CD4-positive, alpha-beta T cell treated with Interleukin-1 beta for 1 hour (primary cell): ENCODE results near the gene NTN3.
"Not testable (repeated sequence)": the region's sequence is repeated elsewhere in the genome, so short reads cannot be mapped to it uniquely, and the experiment has no call there.

Experiments
- DNase-seq, 2 donors: peaks; one replicate each; pipeline ENCODE4 v3.0.0-alpha.2; 2020 to 2022

NTN3 gene

DNA sequence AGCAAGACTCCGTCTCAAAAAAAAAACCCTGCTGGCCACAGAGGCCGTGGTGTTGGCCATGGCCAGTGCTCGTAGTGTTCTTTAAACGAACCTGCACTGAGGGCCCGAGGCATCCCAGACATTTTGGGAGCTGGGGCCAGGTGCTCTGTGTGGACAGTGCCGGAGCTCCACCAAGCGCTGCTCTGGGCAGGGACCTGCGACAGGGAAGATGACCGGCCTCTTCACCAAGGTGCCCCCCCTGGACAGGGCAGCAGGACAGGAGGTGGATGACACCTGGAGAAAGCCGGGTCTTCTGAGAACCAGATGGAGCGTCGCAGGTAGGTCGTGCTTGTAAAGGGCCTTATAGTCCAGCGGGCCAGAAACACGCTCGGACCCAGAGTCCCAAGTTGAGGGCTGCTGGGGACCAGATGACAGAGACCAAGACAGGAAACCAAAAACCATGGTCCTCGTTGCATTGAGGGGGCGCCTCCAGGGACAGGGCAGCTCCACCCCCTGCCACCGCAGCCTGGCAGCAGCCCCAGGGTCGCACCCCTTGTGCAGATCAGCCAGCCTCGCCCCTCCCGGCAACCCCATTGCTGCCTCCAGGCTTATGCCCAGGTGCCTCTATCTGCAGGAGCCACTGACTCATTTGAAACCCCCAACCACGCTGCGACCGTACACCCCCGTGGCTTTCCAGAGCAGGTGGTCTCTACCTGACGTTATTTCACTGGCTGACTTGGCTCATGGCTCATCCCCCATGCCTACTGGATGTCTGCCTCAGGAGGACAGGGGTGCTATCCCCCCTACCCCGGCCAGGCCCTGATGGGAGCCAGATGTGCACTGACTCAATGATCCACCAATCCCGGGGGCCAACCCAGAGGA, 4.2 kb upstream of the NTN3 start:
- DNase-seq: no peak

DNA sequence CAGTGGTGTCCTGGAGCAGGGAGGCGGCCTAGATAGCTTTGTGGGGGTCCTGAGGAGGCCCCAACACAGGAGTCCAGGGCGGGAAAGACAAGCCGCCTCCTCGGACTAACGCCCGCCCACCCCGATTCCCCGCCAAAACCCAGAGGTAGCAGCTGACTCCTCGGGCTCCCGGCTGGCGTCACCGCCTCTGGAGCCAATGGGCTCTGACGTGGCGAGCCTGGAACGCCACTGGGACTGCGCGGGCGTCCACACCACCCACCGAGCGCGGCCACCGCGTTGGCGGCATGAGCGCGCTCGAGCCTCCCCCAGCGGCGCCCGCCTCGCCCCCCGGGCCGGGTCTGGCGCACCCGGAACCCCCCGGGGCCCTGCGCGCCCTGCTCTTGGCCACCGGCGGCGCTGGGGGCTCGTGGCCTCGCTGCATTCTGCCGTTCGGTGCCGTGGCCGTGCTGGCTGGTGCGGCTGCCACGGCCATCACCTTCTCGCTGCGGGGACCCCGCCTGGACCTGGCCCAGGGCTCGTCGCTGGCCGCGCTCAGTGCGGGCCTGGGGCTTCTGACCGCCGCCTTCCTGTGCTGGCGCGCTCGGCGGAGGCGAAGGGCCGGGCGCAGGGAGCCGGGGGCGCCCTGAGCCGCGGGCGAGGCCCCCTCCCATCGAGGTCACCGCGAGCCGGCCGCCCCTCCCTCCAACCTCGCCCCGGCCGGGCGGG, 3.4 kb upstream of the NTN3 start:
- DNase-seq: no peak

- DNase-seq: no peak
These were observed 2.8 kb upstream of the NTN3 start for GRCh38 chr16:2468233-2468724.

- DNase-seq: peak in 1 of 2 donors; percentile 31
These were observed 2.2 kb upstream of the NTN3 start for GRCh38 chr16:2468725-2469398.

DNA sequence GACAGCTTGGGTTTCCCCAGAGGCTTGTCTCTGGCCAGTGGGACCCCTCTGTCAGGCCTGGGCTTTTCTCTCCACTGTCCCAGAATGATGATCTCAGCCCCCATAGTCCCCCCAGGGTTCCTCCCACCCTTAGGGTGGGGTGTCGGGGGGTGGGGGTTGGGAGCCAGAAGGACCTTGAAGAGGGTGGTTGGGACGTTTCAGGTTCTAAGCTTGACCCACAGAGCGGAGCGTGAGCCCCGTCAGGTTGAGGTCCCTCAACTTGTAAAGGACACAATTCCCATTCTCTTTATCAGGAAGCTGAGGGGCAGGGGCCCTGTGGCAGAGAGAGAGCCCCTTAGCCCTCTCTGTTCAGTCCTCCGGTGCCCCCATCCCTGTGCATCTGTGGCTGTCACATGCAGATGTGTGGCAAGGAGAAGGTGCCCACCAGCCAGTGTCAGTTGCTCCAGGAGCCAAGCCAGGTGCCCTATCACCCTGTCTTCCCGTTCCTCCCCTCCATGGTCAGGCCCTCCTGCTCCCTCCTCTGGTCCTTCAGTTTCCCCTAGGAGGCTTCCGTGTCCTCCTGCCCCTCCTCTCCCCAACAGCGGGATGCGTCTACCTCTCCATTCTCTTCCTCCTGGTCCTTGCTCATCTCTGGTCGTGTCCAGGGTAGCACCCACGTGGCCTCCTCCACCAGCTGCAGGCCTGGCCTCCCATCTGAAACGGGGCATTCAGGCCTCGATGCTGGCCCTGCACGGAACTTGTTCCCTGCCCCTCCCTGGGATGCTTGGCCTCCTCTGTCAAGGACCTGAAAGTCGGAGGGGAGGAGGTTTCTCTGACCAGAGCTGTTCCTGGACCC, 1.5 kb upstream of the NTN3 start:
- DNase-seq: no peak

DNA sequence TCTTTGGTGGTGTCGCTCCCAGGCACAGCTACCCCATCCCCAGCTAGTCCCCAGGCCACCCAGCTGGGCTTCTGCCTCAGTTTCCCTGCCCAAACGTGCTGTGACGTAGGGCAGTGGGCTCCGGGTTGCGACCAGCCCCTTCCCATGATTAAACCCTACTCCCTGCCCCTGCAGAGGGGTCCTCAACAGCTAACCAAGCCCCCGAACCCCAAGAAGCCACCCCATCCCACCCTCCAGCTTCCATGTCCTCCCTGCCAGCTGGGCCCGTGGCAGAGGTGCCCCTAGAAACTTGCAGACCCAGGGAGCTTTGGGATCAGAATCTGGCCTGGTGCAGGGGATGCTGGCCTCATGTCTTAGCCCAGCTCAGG, 879 bp upstream of the NTN3 start:
- no peak for DNase-seq

GRCh38 chr16:2470603-2471015, 488 bp upstream of the NTN3 start:
- no peak for DNase-seq

DNA sequence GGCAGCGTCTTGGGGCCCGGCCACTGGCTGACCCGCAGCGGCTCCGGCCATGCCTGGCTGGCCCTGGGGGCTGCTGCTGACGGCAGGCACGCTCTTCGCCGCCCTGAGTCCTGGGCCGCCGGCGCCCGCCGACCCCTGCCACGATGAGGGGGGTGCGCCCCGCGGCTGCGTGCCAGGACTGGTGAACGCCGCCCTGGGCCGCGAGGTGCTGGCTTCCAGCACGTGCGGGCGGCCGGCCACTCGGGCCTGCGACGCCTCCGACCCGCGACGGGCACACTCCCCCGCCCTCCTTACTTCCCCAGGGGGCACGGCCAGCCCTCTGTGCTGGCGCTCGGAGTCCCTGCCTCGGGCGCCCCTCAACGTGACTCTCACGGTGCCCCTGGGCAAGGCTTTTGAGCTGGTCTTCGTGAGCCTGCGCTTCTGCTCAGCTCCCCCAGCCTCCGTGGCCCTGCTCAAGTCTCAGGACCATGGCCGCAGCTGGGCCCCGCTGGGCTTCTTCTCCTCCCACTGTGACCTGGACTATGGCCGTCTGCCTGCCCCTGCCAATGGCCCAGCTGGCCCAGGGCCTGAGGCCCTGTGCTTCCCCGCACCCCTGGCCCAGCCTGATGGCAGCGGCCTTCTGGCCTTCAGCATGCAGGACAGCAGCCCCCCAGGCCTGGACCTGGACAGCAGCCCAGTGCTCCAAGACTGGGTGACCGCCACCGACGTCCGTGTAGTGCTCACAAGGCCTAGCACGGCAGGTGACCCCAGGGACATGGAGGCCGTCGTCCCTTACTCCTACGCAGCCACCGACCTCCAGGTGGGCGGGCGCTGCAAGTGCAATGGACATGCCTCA, 773 bp downstream of the NTN3 start:
- DNase-seq: no peak

- no peak for DNase-seq
These were observed 1.4 kb downstream of the NTN3 start for GRCh38 chr16:2472488-2472864.

DNA sequence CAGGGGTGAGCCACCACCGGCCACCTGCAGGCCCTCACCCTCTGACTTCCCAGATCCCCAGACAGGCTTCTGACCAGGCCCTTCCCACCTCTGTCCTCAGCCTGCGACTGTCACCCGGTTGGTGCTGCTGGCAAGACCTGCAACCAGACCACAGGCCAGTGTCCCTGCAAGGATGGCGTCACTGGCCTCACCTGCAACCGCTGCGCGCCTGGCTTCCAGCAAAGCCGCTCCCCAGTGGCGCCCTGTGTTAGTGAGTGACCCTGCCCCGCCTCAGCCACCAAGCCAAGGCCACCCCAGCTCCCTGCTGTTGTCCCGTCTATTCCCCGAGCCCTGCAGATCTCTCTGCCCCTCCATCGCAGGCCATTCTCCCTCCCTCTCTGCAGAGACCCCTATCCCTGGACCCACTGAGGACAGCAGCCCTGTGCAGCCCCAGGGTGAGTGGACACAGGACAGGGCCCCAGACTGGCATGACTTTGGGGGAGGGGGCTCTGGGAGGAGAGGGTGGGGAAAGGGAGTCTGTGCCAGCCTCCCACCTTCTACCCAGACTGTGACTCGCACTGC, 1.9 kb downstream of the NTN3 start:
- no peak for DNase-seq

- peak in 1 of 2 donors; percentile 38 for DNase-seq
These were observed 2.4 kb downstream of the NTN3 start for GRCh38 chr16:2473446-2473926.

DNA sequence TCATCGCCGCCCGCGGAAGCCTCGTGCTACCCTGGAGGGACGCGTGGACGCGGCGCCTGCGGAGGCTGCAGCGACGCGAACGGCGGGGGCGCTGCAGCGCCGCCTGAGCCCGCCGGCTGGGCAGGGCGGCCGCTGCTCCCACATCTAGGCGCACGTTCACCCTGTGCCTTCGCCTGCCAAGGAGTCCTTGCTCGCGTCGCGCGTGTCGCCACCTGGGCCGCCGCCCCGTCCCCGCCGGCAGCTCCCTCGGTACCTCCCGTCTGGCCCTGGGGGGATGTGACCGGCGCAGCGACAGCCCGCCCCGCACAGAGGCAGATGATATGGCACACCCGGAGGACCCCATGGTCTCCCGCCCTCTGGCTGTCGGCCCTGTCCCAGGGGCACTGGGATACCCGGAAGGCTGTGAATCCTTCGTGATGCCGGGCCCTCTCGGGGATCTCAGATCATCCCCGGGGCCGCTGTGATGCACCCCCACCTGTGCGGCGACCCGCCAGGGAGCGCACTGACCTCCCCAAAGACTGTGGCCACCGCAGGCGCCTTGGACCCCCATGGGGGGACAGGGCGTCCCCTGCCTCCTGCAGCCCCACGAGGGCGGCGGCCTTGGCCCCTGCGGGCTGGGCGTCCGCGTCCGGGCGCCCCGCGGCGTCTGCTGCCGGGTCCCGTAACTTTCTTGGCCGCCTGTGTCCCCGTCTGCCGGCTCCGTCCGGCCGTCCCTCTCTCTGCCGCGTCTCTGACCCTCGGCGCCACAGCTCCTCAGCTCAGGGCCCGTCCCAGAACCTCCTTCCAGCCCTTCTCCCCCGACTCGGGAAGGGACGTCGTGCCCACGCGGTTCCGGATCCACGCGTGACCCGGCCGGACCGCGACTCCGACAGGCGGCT, 3.1 kb downstream of the NTN3 start:
- peak; percentile 65 to 69 for DNase-seq

DNA sequence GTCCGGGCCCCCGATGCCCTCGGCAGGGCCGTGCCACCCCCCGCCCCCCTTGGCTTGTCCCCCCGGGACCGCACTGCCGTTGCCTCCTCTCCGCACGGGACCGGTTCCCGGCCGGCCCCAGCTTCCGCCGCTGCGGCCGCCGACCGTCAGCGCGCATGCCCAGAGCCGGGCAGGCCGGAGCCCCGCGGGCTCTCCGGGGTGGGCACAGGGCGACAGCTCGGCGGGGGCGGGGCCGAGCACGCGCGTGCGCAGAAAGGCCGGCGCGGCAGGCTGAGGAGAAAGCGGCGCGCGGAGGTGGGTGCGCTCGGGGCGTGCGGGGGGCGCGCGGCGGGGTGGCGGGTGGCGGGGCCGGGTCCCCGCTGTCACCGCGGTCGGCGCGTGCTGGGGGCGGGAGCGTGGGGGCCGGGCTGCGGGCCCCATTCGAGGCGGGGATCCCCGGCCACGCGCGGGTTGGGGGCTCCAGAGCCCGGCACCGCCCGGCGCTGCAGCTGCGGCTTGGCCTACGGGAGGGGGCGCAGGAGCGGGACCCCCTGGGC, 3.8 kb downstream of the NTN3 start, which contains the start of gene TBC1D24:
TBC1D24 (plus strand) TSS at position 251 of the 536 bp plus-strand sequence. CDS start 21,022 bp downstream, outside the sequence.
- DNase-seq: peak; percentile 87 to 89

- peak; percentile 19 to 36 for DNase-seq
These were observed 4.6 kb downstream of the NTN3 start for GRCh38 chr16:2475413-2476344.

DNA sequence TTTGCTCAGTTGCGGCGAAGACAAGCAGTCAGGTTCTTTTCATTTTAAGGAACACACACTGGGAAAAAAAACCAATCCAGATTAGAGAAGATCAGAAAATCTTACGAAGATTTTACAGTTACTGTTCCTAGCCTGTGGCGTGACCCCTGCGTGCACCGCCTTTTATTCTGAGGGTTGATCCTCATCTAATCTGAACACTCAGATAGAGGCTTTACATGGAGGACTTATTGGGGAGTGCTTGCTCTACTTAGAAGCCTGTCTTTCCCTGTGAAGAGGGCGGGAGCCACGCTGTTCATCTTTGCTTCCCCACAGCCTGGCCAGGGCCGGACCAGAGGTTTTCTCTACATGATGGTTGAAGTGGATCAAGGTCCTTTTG, 5.2 kb downstream of the NTN3 start:
- DNase-seq: no peak

- no peak for DNase-seq
These were observed 5.6 kb downstream of the NTN3 start for GRCh38 chr16:2476741-2477140.

DNA sequence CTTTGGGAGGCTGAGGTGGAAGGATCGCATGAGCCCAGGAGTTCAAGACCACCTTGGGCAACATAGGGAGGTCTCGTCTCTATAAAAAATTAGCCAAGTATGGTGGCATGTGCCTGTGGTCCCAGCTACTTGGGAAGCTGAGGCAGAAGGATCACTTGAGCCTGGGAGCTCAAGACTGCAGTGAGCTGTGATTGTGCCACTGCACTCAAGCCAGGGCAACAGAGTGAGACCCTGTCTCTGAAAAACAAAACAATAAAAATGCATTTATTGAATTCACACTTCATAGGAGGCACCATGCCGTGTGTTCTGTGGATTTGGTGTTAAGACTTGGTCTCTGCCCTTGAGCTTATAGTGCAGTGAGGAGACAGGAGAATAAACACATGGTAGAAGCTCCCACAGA, 6.2 kb downstream of the NTN3 start:
- DNase-seq: no peak

- DNase-seq: no peak
These were observed 7.2 kb downstream of the NTN3 start for GRCh38 chr16:2478279-2478678.

DNA sequence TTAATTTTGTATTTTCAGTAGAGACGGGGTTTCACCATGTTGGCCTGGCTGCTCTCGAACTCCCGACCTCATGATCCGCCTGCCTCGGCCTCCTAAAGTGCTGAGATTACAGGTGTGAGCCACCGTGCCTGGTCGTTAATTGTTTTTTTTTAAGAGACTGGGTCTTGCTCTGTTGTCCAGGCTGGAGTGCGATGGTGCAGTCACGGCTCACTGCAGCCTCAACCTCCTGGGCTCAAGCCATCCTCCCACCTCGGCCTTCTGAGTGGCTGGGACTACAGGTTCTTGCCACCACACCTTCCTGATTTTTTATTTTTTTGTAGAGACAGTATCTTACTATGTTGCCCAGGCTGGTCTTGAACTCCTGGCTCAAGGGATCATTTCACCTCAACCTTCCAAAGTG, 8.9 kb downstream of the NTN3 start:
- DNase-seq: not testable (repeated sequence)
